GM21367 (cell line): ENCODE results near the gene FASTKD1.
"Not testable (repeated sequence)": the region's sequence is repeated elsewhere in the genome, so short reads cannot be mapped to it uniquely, and the experiment has no call there.

Experiments
- ATAC-seq: cut with Tn5 transposase; IDR thresholded peaks from one replicate; pipeline ENCODE4 v1.9.1; 2021; ENCODE audit not compliant: unreplicated experiment

FASTKD1 gene

GRCh38 chr2:169571571-169571970, 2.1 kb downstream of the FASTKD1 start:
- no peak for ATAC-seq

- ATAC-seq = not testable (repeated sequence)
These were observed 2.9 kb downstream of the FASTKD1 start for GRCh38 chr2:169570752-169571151.

- ATAC-seq = no peak
These were observed 3.7 kb downstream of the FASTKD1 start for GRCh38 chr2:169569948-169570347.

GRCh38 chr2:169565686-169566085, 8.0 kb downstream of the FASTKD1 start:
- no peak for ATAC-seq

GRCh38 chr2:169562519-169562918, 11.1 kb downstream of the FASTKD1 start:
- no peak for ATAC-seq

GRCh38 chr2:169562084-169562483, 11.6 kb downstream of the FASTKD1 start:
- ATAC-seq = not testable (repeated sequence)

- ATAC-seq = no peak
These were observed 12.3 kb downstream of the FASTKD1 start for GRCh38 chr2:169561364-169561763.

- ATAC-seq = no peak
These were observed 26.9 kb downstream of the FASTKD1 start for GRCh38 chr2:169546756-169547155.

GRCh38 chr2:169542433-169542832, 31.2 kb downstream of the FASTKD1 start:
- ATAC-seq = no peak

GRCh38 chr2:169540146-169540545, 33.5 kb downstream of the FASTKD1 start:
- ATAC-seq = no peak

GRCh38 chr2:169539460-169539859, 34.2 kb downstream of the FASTKD1 start:
- ATAC-seq = not testable (repeated sequence)

GRCh38 chr2:169528271-169528701, 45.4 kb downstream of the FASTKD1 start:
- ATAC-seq = peak; percentile 90

- no peak for ATAC-seq
These were observed 47.2 kb downstream of the FASTKD1 start for GRCh38 chr2:169526451-169526850.

- ATAC-seq = no peak
These were observed 48.2 kb downstream of the FASTKD1 start for GRCh38 chr2:169525434-169525833.

- no peak for ATAC-seq
These were observed 50.0 kb downstream of the FASTKD1 start for GRCh38 chr2:169523681-169524080.

GRCh38 chr2:169520896-169521295, 52.8 kb downstream of the FASTKD1 start:
- ATAC-seq = no peak

- ATAC-seq = not testable (repeated sequence)
These were observed 57.1 kb downstream of the FASTKD1 start for GRCh38 chr2:169516488-169516995.

- ATAC-seq = not testable (repeated sequence)
These were observed 58.9 kb downstream of the FASTKD1 start for GRCh38 chr2:169514758-169515157.

- no peak for ATAC-seq
These were observed 59.7 kb downstream of the FASTKD1 start for GRCh38 chr2:169513926-169514325.

- no peak for ATAC-seq
These were observed 60.6 kb downstream of the FASTKD1 start for GRCh38 chr2:169513094-169513493.

GRCh38 chr2:169512525-169512924, 61.1 kb downstream of the FASTKD1 start:
- ATAC-seq = no peak

GRCh38 chr2:169511818-169512217, 61.8 kb downstream of the FASTKD1 start:
- ATAC-seq = no peak

- no peak for ATAC-seq
These were observed 63.2 kb downstream of the FASTKD1 start for GRCh38 chr2:169510496-169510895.
